Right ventricle myocardium superior (tissue), 1 donor: Measurements from ENCODE around the gene TCAP. TPM values are rescaled to one million over a fixed set of nuclear protein-coding genes. Genes with fewer than 3 reads are reported as not detected.

ENCODE experiments used
- ATAC-seq: fragments of 200-7000 bp; cut with Tn5 transposase; one replicate; pipeline ENCODE4 v1.9.1; 2020; ENCODE audit warnings: mild to moderate bottlenecking; ENCODE audit not compliant: poor library complexity
- DNase-seq: peaks from one replicate; pipeline ENCODE4 v3.0.0-alpha.2; 2020
- intact Hi-C: fragments of 100-400 bp; cut with DNase I; formaldehyde crosslinking; loops from one replicate; pipeline ENCODE4 v1.11.2; 2022
- long read RNA-seq: library from polyadenylated mRNA; unstranded; transcript quantifications from one replicate; pipeline ENCODE4 v2.0.0, GENCODE V29; 2021
- total RNA-seq: library from RNA; stranded (reverse); fragmentation: NEBNext Ultra II Directional; extraction: Animal tissue kit (Norgen Biotek cat#: 25700); gene quantifications from one replicate; pipeline ENCODE4 v1.2.1, GENCODE V29; 2021
- donor health status: DM: no; HTN: yes; CAD: no; lungs with severe emphysema.

The TCAP gene, protein sequence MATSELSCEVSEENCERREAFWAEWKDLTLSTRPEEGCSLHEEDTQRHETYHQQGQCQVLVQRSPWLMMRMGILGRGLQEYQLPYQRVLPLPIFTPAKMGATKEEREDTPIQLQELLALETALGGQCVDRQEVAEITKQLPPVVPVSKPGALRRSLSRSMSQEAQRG
- 5,900 TPM for total RNA-seq
- long read RNA-seq, transcript TCAP-201 (2 exons, 2,123 nt), result major isoform, 3,624 of 4,286 reads
- long read RNA-seq, partial matches to known transcripts, result 4 of 4,286 reads
- long read RNA-seq, other reads (novel, unspliced or antisense), result 658 of 4,286 reads

DNA sequence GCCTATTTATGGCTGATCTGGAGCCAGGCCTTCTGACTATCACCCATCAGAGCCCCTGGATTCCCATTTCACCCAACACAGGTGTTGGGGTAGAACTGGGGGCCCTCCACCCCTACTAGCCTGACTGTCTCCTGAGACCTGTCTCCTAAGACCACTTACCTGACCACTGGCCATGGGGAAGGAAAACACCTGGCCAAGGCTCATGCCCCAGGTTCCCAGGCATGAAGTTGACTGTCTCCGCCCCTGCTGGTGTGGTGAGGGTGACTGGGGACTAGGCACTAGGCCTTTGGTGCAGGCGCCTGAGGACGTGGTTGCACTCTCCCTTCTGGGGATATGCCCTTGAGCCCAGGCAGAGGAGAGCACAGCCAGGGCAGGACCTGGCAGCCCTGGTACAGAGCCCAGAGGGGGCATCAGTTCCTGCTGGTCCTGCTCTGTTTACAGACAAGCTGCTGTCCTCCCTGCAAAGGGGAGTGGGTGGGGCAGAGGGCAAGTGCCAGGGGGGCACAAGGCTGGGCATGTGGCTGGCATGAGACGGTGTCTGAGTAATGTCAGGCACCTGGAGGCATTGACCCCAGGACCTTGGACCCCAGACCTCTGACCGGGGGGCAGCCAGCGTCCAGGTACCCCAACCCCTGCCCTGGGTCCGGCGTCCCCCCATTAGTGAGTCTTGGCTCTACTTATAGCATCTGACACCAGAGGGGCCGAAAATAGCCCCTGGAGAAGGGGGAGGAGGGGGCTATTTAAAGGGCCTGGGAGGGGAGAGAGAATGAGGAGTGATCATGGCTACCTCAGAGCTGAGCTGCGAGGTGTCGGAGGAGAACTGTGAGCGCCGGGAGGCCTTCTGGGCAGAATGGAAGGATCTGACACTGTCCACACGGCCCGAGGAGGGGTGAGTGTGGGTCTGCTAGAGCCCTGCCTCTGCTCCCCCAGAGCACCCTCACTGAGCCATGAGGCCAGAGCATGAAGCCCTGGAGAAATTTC is at the start of gene TCAP:
TSS of gene TCAP (plus strand) at position 769 of the 981 bp plus-strand sequence. CDS start at position 780, 11 bp downstream.
- intact Hi-C loops, result no loop called here
- ATAC-seq (peak; percentile 51), DNase-seq (peak; percentile 79)

DNA sequence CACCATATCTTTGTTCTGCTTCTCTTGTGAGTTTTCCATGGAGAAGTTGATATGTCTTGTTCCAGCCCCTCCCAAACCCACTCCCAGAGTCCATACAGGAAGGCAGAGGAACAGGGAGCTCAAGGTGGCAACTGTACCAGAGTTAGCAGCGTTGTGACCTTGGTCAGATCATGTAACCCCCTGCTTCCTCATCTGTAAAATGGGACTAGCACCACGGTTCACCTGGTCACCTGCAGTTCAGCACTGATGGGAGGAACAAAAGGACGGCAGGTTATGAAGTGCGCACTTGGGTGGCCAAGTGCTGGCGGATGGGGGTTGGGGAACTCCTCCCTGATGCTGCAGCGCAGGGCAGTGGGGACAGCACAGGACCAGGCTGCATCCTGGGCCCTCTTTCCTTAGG is 49.7 kb upstream of the TCAP start:
- no peak for DNase-seq
- ATAC-seq, result no peak
- intact Hi-C loops, result no loop called here

DNA sequence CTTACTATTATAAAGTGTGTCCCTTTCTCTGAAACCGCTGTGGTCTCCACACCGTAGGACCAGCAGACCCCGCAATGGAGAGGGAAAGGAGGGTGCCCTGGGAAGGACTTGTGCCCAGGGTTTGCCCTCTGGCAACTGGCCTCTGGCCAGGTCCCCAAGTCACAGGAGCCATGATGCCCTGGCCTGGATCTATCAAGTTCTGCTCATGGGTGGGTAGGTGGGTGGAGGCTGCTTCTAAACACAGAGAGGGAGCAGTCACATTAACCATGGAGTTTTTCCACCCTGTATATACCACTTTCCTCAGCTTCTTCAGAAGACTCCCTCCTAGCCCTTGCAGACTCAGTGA is 48.1 kb upstream of the TCAP start:
- ATAC-seq (no peak), DNase-seq (no peak)
- intact Hi-C loops, result no loop called here

DNA sequence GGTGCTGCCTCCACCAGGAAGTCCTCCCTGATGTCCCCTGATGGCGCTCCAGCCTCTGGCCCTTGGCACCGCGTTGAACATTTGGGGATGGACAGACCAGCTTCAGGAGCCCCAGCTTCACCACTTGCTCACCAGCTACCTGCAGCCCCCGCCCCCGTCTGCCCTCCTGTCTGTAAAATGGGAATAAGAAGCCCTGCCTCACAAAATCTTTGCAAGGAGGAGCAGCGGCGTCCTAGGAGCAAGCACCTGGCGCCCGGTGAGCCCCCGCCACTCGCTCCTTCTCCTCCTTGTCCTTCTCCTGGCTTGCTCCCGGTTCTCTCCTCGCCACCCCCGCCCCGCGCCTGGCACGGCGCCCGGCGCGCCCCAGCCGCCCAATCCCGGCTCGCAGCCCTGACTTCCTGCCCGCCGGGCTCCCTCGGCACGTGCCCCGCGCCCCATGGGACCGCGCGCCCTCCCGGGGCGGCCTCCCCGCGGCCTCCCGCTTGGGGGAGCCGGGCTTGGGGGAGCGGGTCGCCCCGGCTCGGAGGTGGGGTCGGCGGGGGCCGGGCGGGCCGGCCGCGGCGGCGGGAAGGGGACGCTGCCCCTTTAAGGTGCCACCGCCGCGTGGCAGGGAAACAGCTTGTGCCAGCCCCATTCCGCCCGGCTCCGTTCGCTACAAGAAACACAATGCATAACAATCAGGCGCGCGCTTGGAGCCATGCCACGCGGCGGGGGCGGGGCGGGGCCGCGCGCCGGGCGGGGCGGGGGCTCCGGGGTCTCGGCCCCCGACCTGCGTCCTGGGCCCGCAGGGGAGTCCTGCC is 47.5 kb upstream of the TCAP start:
- DNase-seq (peak; percentile 78), ATAC-seq (peak; percentile 49)
- intact Hi-C loops, result no loop called here

DNA sequence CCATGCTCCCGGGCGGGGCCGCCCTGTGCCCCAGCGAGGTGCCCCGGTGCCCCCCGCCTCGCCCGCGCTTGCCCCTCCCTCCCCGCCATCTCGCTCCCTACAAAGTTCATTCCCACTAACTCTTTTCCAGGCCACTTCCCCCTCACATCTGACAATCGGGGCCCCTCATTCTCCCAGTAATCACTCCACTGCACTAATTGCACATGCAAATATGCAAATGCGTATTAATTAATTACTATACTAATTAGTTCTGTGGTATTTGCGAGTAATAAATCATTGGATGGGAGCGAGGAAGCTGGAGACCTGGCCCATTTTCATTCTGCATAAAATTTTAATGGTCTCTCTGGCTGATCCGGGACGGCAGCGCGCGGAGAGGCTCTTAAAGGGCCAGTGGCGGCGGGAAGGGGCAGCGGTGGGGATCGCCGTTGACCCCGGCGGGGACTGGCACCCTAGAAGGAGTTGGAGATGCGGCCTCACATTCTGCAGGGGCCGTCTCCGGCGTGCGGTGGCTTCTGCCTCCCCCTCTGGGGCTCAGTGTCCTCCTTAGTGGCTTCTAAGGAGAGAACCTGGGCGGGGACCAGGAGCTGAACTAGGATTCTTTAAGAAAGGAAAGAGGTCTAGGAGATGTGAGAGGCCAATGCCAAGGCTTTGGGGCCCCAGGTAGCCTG is 46.8 kb upstream of the TCAP start:
- no peak for ATAC-seq
- peak; percentile 62 for DNase-seq
- intact Hi-C loops, result no loop called here

DNA sequence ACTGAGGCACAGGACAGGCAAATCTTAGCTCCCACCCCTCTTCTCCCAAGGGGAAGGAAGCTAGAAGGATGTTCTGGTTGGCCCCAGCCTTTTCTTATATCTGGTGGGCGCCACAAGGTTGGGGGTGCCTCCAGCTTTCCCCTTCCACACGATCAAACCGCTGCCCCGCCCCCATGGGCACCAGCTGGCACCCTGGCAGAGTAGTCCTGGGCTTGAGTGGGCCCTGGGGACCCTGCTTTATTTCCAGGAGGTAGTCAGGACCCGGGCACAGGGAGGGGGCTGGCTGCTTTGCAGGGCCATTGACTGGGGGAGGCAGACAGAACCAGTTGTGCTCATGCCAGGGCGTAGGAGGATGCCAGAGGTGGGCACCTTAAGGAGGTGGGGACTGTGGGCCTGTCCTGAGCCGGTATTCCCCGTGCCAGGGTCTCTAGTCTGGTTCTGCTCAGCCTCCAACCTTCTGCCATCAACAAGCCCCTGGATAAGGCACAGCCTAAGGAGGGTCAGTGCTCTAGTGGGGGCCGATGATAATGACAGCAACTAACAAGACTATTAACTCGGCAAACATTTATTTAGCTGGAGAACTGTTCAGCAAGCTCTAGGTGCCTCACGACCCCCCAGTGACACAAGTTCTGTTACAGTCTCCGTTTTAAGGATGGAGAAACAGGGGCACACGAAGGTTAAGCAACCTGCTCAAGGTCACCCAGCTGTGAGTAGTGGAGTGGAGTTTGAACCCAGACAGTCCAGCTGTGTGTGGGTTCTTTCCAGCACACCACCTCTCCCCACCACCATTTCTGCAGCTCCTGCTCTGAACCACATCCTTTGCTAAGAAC is 46.0 kb upstream of the TCAP start:
- DNase-seq (no peak), ATAC-seq (no peak)
- intact Hi-C loops, result no loop called here

DNA sequence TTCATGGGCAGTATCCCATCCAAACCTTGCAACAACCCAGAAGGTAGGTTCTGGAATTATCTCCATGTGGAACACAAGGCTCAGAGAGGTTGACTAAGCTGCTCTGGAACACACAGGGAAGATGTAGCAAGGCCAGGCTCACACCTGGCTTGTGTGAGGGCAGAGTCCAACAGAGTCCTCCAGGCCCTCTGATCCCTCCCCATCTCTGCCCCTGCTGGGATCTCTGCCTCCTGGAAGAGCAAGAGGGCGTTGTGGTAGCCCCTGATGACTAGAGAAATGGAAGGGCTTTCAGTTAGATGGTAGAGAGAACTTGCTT is 45.4 kb upstream of the TCAP start:
- intact Hi-C loops, result loop anchor here (5.0 kb wide), 1 partner anchor 133 kb away; no protein-coding TSS in a partner anchor
- ATAC-seq (no peak), DNase-seq (no peak)

DNA sequence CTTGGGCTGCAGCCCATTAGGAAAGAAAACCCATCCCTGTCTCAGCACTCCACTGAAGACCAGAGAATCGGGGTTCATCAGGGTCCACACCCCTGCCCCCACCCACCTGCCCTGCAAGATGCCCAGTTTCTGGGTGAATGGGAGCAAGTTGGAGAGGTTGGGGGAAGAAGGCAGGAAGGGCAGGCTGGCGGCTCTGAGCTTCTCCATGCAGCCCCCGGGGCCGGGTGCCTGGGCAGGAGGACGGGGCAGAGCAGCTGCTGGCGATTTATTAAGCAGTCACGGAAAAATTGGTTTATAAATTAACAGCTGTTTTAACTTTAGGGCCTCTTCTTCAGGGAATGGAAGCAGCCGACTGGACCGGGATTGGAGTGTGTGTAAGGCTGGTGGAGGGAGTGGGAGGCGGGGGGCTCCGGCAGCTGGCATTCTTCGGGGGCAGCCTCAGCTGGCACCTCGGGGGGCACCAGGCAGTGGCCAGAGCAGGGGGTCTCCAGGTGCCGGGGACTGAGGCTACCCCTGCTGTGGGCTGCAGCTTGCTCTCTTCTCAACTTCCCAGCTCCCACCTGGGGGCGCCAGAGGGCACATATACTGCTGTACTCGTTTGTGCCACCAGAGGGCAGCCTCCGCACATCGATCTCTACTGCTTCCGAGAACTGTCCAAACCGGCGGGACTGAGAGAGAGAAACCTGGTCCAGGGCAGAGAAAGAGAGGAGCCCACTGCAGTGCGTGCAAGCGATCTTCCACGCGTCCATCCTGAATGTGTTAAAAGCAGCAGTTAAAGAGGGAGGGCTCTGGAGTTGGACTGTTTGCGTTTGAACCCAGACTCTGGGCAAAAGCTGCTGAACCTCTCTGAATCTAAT is 43.4 kb upstream of the TCAP start:
- intact Hi-C loops, result loop anchor here (2.0 to 5.0 kb wide), 2 partner anchors 73 to 131 kb away; no protein-coding TSS in a partner anchor
- peak; percentile 92 for DNase-seq
- ATAC-seq, result peak; percentile 79

DNA sequence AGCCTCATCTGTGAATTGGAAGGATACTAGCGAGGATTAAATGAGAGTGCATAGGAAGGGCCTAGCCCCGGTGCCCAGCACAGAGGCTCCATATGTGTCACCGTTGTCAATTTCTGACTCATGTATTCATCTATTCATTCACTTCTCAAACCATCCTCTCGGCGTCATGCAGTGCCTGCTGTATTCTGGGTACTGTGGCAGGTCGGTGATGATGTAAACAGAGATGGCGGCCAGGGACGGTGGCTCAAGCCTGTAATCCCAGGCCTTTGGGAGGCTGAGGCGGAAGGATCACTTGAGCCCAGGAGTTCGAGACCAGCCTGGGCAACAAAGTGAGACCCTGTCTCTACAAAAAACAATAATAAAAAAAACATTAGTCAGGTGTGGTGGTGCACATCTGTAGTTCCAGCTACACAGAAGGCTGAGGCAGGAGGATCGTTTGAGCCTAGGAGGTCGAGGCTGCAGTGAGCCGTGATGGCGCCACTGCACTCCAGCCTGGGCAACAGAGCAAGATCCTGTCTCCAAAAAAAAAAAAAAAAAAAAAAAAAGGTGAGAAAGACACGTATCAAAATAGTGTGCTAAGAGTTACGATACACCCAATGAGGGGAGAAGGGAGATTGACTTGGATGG is 42.7 kb upstream of the TCAP start:
- no peak for DNase-seq
- no peak for ATAC-seq
- intact Hi-C loops, result loop anchor here (2.0 to 5.0 kb wide), 2 partner anchors 74 to 130 kb away; no protein-coding TSS in a partner anchor

DNA sequence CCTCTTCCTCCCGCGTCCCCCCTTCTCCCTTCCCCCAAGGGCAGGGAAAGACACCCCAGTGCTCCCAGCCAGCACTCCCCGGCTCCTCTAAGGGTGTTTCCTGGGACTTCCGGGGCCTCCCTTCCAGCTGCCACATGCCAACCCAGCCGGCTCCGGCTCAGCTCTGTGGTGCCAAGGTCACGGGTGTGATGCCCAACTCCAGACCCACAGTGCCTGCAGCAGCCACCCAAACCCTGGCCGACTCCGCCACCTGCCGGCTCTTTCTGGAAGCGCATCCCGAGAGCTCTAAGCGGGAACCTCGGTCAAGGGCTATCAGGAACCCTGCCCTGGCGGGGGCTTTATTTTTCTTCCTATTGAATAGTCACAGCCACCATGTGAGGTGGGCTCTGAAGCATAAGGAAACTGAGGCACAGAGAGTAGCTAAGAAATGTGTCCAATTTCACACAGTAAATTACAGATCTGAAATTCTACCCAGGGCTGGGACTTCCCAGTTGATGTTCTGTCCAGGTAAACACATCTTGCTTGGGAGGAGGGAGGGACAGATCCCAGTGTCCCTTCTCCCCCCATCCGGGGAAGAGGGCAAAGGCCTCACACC is 41.7 kb upstream of the TCAP start:
- ATAC-seq (peak; percentile 85), DNase-seq (peak; percentile 93)
- intact Hi-C loops, result loop anchor here (2.0 to 5.0 kb wide), 2 partner anchors 75 to 129 kb away; no protein-coding TSS in a partner anchor

DNA sequence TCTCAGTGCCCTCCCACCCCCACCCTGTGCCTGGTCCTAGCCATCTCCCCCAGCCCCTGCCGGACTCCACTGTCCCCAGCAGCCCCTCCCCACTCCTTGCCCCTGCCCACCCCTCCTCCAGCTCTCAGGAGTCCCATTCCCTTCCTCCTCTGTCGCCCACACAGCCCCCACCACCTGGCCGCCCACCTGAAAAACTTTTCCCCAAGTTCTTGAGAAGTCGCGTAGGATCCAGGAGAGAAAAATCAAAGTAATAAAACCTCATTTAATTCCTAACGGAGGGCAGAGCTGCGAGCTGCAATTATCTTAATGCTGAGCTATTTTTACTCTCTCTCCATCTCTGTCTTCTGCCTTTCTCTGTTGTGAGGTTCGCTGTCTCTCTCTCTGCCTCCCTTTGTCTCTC is 40.8 kb upstream of the TCAP start:
- intact Hi-C loops, result loop anchor here (5.0 kb wide), 1 partner anchor 128 kb away; no protein-coding TSS in a partner anchor
- ATAC-seq, result no peak
- no peak for DNase-seq

DNA sequence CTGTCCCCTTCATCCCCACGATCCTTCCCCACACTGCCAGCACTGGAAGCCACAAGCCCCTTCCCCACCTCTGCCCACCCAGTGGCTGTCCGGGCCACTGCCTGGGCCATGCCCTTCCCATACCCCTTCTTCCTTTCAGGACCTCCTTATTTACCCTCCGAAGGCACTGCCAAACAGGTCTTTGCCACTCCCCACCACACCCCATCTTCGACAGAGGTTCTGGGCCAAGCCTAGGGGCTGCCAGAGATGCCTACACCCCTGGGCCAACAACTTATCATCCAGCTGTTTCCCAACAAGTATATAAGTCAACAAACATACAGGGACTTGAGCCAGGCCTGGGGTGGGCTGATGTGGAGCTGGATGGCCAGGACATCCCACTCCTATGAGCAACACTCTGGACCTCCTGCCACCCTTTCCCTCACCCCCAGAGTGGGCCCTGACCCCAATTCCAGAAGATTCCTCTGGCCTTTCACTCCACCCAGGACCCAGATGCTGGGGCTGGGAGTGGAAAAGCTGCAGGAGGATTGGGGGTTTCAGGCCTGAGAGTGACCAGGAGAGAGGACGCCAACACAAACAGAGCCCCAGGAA is 39.9 kb upstream of the TCAP start:
- ATAC-seq, result no peak
- DNase-seq, result no peak
- intact Hi-C loops, result no loop called here

DNA sequence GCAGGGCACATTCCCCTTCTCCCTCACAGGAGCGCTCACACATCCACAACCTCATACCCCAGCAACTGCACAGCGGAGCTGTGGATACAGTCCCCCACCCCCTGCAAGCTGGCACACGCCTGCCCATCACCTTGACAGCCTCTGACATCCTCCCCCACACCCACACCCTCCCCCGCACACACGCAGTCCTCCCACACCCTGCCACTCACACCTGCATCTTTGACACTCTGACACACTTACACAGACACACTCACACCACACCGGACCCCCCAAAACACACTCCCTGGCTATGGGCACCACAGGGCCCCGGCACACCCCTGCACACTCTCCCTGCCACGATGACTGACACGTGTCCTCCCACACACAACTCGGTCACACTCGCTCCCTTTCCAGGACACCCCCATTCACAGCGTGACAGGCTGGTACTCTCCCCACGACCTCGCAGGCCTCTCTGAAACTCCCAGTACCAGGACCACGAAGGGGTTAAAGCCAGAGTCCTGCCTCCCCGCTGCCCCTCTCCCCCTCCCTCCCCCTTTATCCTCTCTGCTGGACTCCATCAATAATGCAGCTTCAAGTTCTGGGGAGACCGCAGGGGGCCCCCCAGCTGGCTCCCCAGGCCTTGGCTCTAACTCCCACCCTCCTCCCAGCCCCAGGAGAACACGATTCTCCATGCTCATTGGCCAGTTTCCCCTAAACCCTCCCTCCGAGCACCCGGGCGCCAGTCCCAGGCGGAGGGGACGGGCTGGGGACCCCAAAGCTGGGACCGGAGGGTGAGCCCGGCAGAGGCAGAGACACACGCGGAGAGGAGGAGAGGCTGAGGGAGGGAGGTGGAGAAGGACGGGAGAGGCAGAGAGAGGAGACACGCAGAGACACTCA is 38.7 kb upstream of the TCAP start, which contains the start of gene PPP1R1B:
TSS of gene PPP1R1B (plus strand) at position 782 of the 876 bp plus-strand sequence. CDS start 441 bp downstream, outside the sequence.
- ATAC-seq, result no peak
- intact Hi-C loops, result no loop called here
- DNase-seq, result no peak

DNA sequence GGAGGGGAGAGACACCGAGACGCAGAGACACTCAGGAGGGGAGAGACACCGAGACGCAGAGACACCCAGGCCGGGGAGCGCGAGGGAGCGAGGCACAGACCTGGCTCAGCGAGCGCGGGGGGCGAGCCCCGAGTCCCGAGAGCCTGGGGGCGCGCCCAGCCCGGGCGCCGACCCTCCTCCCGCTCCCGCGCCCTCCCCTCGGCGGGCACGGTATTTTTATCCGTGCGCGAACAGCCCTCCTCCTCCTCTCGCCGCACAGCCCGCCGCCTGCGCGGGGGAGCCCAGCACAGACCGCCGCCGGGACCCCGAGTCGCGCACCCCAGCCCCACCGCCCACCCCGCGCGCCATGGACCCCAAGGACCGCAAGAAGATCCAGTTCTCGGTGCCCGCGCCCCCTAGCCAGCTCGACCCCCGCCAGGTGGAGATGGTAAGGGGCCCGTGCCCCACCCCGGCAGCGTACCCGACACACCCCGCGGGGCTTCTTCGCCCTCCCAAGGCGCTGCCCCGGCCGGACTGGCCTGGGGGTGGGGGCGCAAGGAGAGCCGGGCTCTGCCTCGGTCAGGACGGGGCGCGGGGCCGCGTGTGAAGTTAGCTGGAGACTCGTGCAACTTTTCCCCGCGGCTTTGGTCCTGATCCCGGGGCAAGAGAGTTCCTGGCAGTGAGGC is 38.0 kb upstream of the TCAP start:
- ATAC-seq, result no peak
- DNase-seq, result no peak
- intact Hi-C loops, result no loop called here
